RWPE1 (cell line): Measurements from ENCODE around the gene DDR2.
"Not testable (repeated sequence)": the region's sequence is repeated elsewhere in the genome, so short reads cannot be mapped to it uniquely, and the experiment has no call there.

Experiments used
- CTCF ChIA-PET: fragments of 350-600 bp; sonication (Branson Sonifier 250); formaldehyde crosslinking; extraction: SDS; loops from one replicate; lab custom pipeline; 2021; lab: Yijun Ruan, JAX
- POLR2A ChIA-PET: fragments of 400-600 bp; formaldehyde crosslinking; extraction: SDS; loops from one replicate; lab custom pipeline; 2020; ENCODE audit warnings: antibody characterized with exemption; ENCODE audit not compliant: low non-redundant PET; lab: Yijun Ruan, JAX
- DNase-seq: peaks from one replicate; pipeline ENCODE4 v3.0.0; 2012; ENCODE audit warnings: low spot score
- H3K27ac ChIP-seq: fragments of 450-650 bp; 2 replicates; pipeline ENCODE4 v1.5.1; 2017
- CTCF ChIP-seq: fragments of 450-650 bp; conservative IDR thresholded peaks from 2 replicates; pipeline ENCODE4 v1.5.1; 2017; ENCODE audit warnings: low read depth, mild to moderate bottlenecking

The DDR2 gene

GRCh38 chr1:162799995-162800830 lies 167.9 kb downstream of the DDR2 start:
- TF ChIP-seq CTCF: peak; percentile 78
- CTCF ChIA-PET: interaction anchor here (0.9 to 1.2 kb wide), 3 partner anchors 103 to 191 kb away, joined by 3 to 20 read pairs (median 4); no protein-coding TSS in a partner anchor
- DNase-seq: peak; percentile 23
- H3K27ac ChIP-seq, POLR2A ChIA-PET: not testable (repeated sequence)

- DNase-seq, POLR2A ChIA-PET, H3K27ac ChIP-seq, CTCF ChIA-PET: not testable (repeated sequence)
Observed at GRCh38 chr1:162807503-162807902, 175.2 kb downstream of the DDR2 start.

- POLR2A ChIA-PET, CTCF ChIA-PET, DNase-seq: not testable (repeated sequence)
Observed at GRCh38 chr1:162812357-162812756, 180.1 kb downstream of the DDR2 start.

DNA sequence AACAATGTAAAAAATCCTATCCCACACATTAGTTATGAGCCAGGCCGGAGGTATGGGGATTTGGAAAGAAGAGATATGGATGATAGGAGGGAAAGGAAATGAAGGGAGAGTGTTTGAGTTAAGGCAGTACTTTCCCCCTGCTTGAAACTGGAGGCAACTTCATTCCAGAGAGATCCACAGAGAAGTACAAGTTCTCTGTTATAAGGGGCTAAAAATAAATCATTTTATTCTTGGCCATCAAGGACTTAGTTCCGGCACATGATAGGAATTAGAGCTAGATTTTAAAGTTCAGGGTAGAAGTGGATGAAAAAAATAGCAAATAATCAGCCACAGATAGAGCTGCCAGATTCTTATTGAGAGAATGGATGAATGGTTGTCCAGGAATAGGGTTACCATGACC lies 185.9 kb downstream of the DDR2 start:
- CTCF ChIA-PET, DNase-seq, POLR2A ChIA-PET, H3K27ac ChIP-seq: not testable (repeated sequence)

More at GRCh38 chr1:162812357-162812756, 180.1 kb downstream of the DDR2 start:
- not testable (repeated sequence) for H3K27ac ChIP-seq

GRCh38 chr1:162818666-162819065 lies 186.4 kb downstream of the DDR2 start:
- CTCF ChIA-PET, DNase-seq, POLR2A ChIA-PET, H3K27ac ChIP-seq: not testable (repeated sequence)

DNA sequence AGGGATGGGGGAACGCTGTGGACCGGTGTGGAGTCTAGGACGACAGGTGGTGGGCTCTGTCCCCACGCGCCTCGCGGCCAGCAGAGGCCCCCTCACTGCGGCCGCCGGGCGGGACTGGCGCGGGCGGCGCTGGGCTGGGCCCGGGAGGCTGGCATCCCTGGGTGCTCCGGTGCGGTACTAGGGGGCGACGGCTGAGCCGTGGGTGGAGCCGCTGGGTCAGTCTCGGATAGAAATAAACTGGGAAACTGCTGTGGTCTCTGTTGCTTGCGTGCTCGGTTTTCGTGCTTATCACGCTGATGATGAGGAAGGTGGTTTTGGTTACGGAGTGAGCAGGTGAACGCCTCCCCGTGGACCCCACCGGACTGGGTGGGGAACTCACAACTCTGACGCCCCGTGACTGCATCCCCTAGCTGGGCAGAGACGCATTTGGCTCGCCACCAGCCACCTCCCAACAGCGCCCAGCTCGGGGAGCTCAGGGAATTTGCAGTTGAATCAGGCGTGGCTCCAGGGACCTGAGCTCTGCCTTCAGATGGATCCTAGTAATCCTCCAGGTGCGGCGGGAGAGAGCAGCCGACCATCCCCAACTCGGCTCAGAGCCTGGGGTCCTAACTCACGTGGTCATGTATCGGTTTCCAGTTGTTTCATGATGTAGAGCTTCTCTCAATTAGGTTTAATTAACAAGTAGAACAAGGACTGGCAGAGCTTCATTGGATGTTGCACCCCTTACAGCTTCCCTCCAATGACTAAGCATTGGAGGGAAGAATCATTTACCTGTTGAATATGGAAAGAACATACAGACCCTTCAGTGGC lies 190.3 kb downstream of the DDR2 start:
- ChIA-PET POLR2A (no interaction called here), CTCF (no interaction called here)
- no peak for DNase-seq
- no peak overlapping the region for H3K27ac ChIP-seq
- no peak for TF ChIP-seq CTCF

DNA sequence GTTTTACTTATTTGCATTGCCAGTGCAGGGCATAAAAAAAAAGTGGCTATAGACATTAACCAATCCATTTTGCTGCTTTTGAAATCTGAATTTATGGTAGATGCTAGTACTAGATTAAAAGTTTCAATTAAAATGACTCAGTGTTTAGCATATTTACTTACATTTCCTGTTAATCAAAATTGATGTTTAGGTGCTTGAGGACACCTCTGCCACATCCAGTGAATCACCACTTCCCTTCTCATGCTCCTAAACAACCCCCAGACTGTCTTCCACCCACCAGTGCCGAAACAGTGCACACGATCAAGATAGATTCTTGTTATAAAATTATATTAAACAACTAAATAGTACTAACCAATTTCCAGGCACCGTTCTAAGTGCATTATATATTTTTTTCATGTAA lies 191.0 kb downstream of the DDR2 start:
- ChIA-PET CTCF (no interaction called here), POLR2A (no interaction called here)
- H3K27ac ChIP-seq: no peak overlapping the region
- no peak for TF ChIP-seq CTCF
- no peak for DNase-seq

DNA sequence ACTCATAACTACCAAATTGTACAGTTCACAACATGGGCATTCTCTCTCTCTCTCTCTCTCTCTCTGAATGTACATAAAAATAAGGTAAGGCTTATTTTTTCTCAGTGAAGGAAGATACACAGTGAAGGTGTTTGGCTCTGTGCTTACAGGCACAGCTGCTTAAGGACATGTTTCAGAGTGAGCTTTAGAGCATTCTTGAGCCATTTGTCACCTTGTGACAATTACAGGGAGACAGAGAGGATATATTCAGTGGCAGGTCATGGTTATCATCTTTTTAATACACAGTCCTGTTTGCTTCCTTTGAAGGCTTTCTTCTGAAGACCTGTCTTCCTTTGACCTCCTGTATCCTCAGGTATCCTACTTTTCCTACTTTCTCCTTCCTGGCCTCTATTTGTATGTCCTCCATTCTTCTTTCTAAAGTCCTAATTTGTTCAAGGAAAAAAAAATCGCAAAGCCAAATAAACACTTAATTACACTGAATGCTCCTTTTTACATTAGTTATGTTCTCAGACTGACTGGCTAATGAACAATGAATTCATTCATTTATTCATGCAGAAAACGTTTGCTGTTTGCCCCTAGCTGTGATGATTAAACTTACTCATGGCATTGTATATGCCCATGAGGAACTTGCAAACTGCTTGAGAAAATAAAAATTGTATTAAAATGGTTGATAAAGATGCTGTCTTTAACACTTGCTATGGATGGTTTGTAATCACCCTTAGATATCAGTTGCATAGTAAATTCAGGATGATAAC lies 191.7 kb downstream of the DDR2 start:
- ChIA-PET POLR2A (no interaction called here), CTCF (no interaction called here)
- DNase-seq: no peak
- no peak overlapping the region for H3K27ac ChIP-seq
- no peak for TF ChIP-seq CTCF
